Hippocampal formation (tissue), 2 donors: ENCODE results near the gene C2CD4C.
"Not testable (repeated sequence)": the region's sequence is repeated elsewhere in the genome, so short reads cannot be mapped to it uniquely, and the experiment has no call there.

Source experiments
- DNase-seq, 2 donors: peaks; one replicate each; lab custom pipeline; 2025; lab: John Stamatoyannopoulos, UW

The C2CD4C gene

GRCh38 chr19:366205-366783, 42.7 kb downstream of the C2CD4C start:
- no peak for DNase-seq

GRCh38 chr19:364496-365287, 44.3 kb downstream of the C2CD4C start:
- DNase-seq = no peak

GRCh38 chr19:362683-363082, 46.3 kb downstream of the C2CD4C start:
- DNase-seq = no peak

GRCh38 chr19:362154-362553, 46.8 kb downstream of the C2CD4C start:
- no peak for DNase-seq

GRCh38 chr19:359653-359925, 49.4 kb downstream of the C2CD4C start:
- DNase-seq = no peak

- not testable (repeated sequence) for DNase-seq
These were observed 53.4 kb downstream of the C2CD4C start for GRCh38 chr19:355536-355935.
